Measurements from ENCODE around the gene CHP1.

GRCh38 chr15:41251411-41251810 lies 20.3 kb downstream of the CHP1 start:
- TF ChIP-seq CTCF (IDR thresholded peaks at IDR 0.05), result no peak
- TF ChIP-seq MAX (IDR thresholded peaks at IDR 0.05; ENCODE audit: low read depth), result no peak
- no peak for TF ChIP-seq TAF1 (IDR thresholded peaks at IDR 0.05; ENCODE audit: borderline replicate concordance, low read depth, low read length)
- TF ChIP-seq FOXM1 (IDR thresholded peaks at IDR 0.05; ENCODE audit: low read depth), result no peak
- TF ChIP-seq MEF2A (IDR thresholded peaks at IDR 0.05; ENCODE audit: borderline replicate concordance, low read depth), result no peak
- TF ChIP-seq REST (IDR thresholded peaks at IDR 0.05; ENCODE audit: low read depth, low read length), result no peak
- TF ChIP-seq EZH2phosphoT487 (IDR thresholded peaks at IDR 0.05; ENCODE audit: borderline replicate concordance, low read depth), result no peak
- no peak for TF ChIP-seq IRF3 (IDR thresholded peaks at IDR 0.05; ENCODE audit: low read depth, low read length)
- no peak for TF ChIP-seq USF1 (IDR thresholded peaks at IDR 0.05; ENCODE audit: borderline replicate concordance, low read depth)
- TF ChIP-seq RAD21 (IDR thresholded peaks at IDR 0.05; ENCODE audit: low read length), result no peak
- TF ChIP-seq RCOR1 (IDR thresholded peaks at IDR 0.05; ENCODE audit: low read length), result no peak
- no peak for TF ChIP-seq MXI1 (IDR thresholded peaks at IDR 0.05; ENCODE audit: low read depth, low read length)
- TF ChIP-seq RXRA (IDR thresholded peaks at IDR 0.05; ENCODE audit: borderline replicate concordance, low read depth), result no peak

Measured in SK-N-SH (cell line).